Pancreas (tissue), 10 donors: Measurements from ENCODE around the gene PLCB1. TPM values are rescaled to one million over a fixed set of nuclear protein-coding genes. Genes with fewer than 3 reads are reported as not detected.
A peak's percentile ranks its signal among the peaks of the same experiment; 100 is the strongest.

ENCODE experiments used
- ATAC-seq, 4 donors: fragments of 200-7000 bp; cut with Tn5 transposase; one replicate each; pipeline versions ENCODE4 v1.8.0 to v1.9.1; 2020; ENCODE audit warnings: mild to moderate bottlenecking in 4 of 4, moderate library complexity in 4 of 4
- DNase-seq, 6 donors: peaks; one replicate each; pipeline ENCODE4 v3.0.0-alpha.2; 2020
- FAIRE-seq: peaks from 2 replicates; lab custom pipeline; 2012; peaks lifted over from hg19 to GRCh38; lab: Jason Lieb, UNC
- H3K27ac ChIP-seq, 4 donors: fragments of 200-600 bp; sonication (generic); 1 replicate in 3 of 4; 2 replicates in 1 of 4; pipeline versions ENCODE4 v1.5.0 to v1.8.0; 2020
- H3K27me3 ChIP-seq, 4 donors: fragments of 200-600 bp; one replicate each; pipeline ENCODE4 v1.8.0; 2021
- H3K36me3 ChIP-seq, 3 donors: fragments of 200-600 bp; sonication (generic) in 1 of 3; one replicate each; pipeline versions ENCODE4 v1.5.0 to v1.8.0; 2020 to 2021
- H3K4me1 ChIP-seq, 3 donors: fragments of 200-600 bp; one replicate each; pipeline ENCODE4 v1.8.0; 2021
- H3K4me3 ChIP-seq, 4 donors: fragments of 200-600 bp; sonication (generic) in 2 of 4; one replicate each; pipeline versions ENCODE4 v1.5.0 to v1.8.0; 2020 to 2021
- H3K9me3 ChIP-seq, 4 donors: fragments of 200-600 bp; one replicate each; pipeline ENCODE4 v1.8.0; 2021
- CTCF ChIP-seq, 4 donors: fragments of 200-600 bp; sonication (generic) in 3 of 4; IDR thresholded peaks; one replicate each; pipeline versions ENCODE4 v1.5.0 to v1.8.0; 2021; ENCODE audit warnings: antibody characterized with exemption in 4 of 4
- WGBS, 2 donors: extraction: QIAGEN DNeasy Blood & Tissue Kit; methylation state at CpG; one replicate each; pipeline ENCODE4 v1.1.7; 2013; 5-methylcytosine and 5-hydroxymethylcytosine counted together
- intact Hi-C, 3 donors: fragments of 100-400 bp; cut with DNase I; formaldehyde crosslinking; loops; one replicate each; pipeline versions ENCODE4 v1.11.1 to v1.14.2; 2022
- polyA plus RNA-seq, 2 donors: library from polyadenylated mRNA; stranded (reverse); fragments of 200-250 nt; gene quantifications; one replicate each; pipeline ENCODE4 v1.2.3, GENCODE V29; 2013
- total RNA-seq, 6 donors: library from RNA; stranded (reverse); fragmentation: NEBNext Ultra II Directional in 4 of 6; extraction: Animal tissue kit (Norgen Biotek cat#: 25700) in 4 of 6; gene quantifications; one replicate each; pipeline versions ENCODE4 v1.2.1 to v1.2.4, GENCODE V29; 2021 to 2023
- donor health status: healthy with polysubstance abuse.
- donor health status: DM: no; HTN: no; CAD: no; lungs with moderate emphysema.
- donor health status: DM: no; HTN: no; CAD: no.
- donor health status: control.
- donor health status: control.
- donor health status: Bipolar disorder and iron deficiency.
- donor health status: DM: yes; HTN: yes; CAD: no.
- donor health status: DM: no; HTN: no; CAD: no.
- donor health status: DM: no; HTN: no; CAD: no.
- donor health status: DM: yes; HTN: yes; CAD: no.

PLCB1 gene
- total and polyA plus RNA-seq, 8 donors = 4.5 to 18.7 (median 13.7) TPM

- Histone ChIP-seq H3K27me3 (no peaks in the 10 kb centered on the region), H3K27ac (no peak overlapping the region), H3K4me1 (peaks cover 18 to 44% (median 28%) of the 10 kb centered on the region in 3 donors), H3K36me3 (no peaks in the 10 kb centered on the region), H3K9me3 (no peaks in the 10 kb centered on the region), H3K4me3 (no peak overlapping the region)
- DNase-seq (no peak), FAIRE-seq (no peak), ATAC-seq (no peak)
- WGBS, 2 donors = 79 to 82% methylated on average over 3 of the region's 3 CpGs
- no peak for TF ChIP-seq CTCF (IDR thresholded peaks at IDR 0.05)
- intact Hi-C loops = no loop called here
These were observed 198.3 kb downstream of the PLCB1 start for GRCh38 chr20:8330319-8330784.

- intact Hi-C loops = no loop called here
- ATAC-seq (peak; percentile 26 to 53 (median 42)), FAIRE-seq (no peak)
These were observed 199.0 kb downstream of the PLCB1 start for GRCh38 chr20:8330785-8331695.

GRCh38 chr20:8331740-8332412, 199.8 kb downstream of the PLCB1 start:
- WGBS, 2 donors = 30 to 32% methylated on average over 6 of the region's 6 CpGs
- no peaks in the 10 kb centered on the region for H3K36me3 ChIP-seq
- no peaks in the 10 kb centered on the region for H3K27me3 ChIP-seq
- intact Hi-C loops = no loop called here
- peak in 4 of 6 donors; percentile 35 to 58 (median 40) for DNase-seq
- no peak overlapping the region for H3K4me3 ChIP-seq
- H3K27ac ChIP-seq = no peak overlapping the region
- peak; percentile 47 to 74 (median 55) for ATAC-seq
- H3K9me3 ChIP-seq = no peaks in the 10 kb centered on the region
- H3K4me1 ChIP-seq = peaks cover 10 to 34% (median 20%) of the 10 kb centered on the region in 3 donors
- FAIRE-seq = no peak
- no peak for TF ChIP-seq CTCF (IDR thresholded peaks at IDR 0.05)

More at GRCh38 chr20:8330785-8331695, 199.0 kb downstream of the PLCB1 start:
- Histone ChIP-seq H3K9me3 (no peaks in the 10 kb centered on the region), H3K27ac (peak overlapping the region in 1 of 4 donors; percentile 12), H3K4me3 (no peak overlapping the region), H3K4me1 (peaks cover 15 to 40% (median 26%) of the 10 kb centered on the region in 3 donors), H3K27me3 (no peaks in the 10 kb centered on the region), H3K36me3 (no peaks in the 10 kb centered on the region)
- TF ChIP-seq CTCF (IDR thresholded peaks at IDR 0.05) = no peak
- DNase-seq = no peak
- WGBS, 2 donors = 37 to 38% methylated on average over 3 of the region's 3 CpGs

GRCh38 chr20:8334641-8335040, 202.6 kb downstream of the PLCB1 start:
- H3K4me1 ChIP-seq = peaks cover 14 to 42% (median 29%) of the 10 kb centered on the region in 3 donors
- intact Hi-C loops = no loop called here
- H3K27me3 ChIP-seq = no peaks in the 10 kb centered on the region
- FAIRE-seq (no peak), ATAC-seq (peak; percentile 56 to 77 (median 68)), DNase-seq (no peak)
- TF ChIP-seq CTCF (IDR thresholded peaks at IDR 0.05) = no peak
- peak overlapping the region in 1 of 4 donors; percentile 20 for H3K27ac ChIP-seq
- no peaks in the 10 kb centered on the region for H3K9me3 ChIP-seq
- no peaks in the 10 kb centered on the region for H3K36me3 ChIP-seq
- WGBS, 2 donors = 17 to 19% methylated on average over 2 of the region's 2 CpGs
- H3K4me3 ChIP-seq = no peak overlapping the region
